ENCODE results near the gene WAS.

WAS gene

DNA sequence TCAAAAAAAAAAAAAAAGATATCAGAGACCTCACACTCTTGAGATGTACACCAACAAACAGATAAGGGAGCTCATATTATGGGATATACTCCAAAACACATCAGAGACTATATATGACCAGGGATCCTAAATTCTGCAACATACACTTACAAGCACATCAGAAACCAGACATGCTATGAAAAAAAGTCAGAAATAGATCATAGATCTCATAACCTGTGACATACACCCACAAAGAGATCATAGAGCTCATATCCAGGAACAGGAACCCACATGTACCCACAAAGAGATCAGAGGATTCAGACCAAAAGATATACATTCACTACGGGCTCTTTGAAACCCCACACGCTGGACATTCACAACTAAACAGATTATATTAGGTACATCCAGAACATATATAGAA is 43.0 kb downstream of the WAS start:
- H2AK5ac ChIP-seq (ENCODE audit: low read length), result no peak overlapping the region
- H3K56ac ChIP-seq (ENCODE audit: low read length), result no peak overlapping the region
- H4K5ac ChIP-seq (ENCODE audit: low read length), result no peak overlapping the region
- no peak overlapping the region for H3K18ac ChIP-seq (ENCODE audit: low read length)
- H3K9ac ChIP-seq (ENCODE audit: low read length), result no peak overlapping the region
- H3K4me2 ChIP-seq (ENCODE audit: low read length), result no peak overlapping the region
- no peak overlapping the region for H3K27ac ChIP-seq (ENCODE audit: low read depth, low read length)
- DNase-seq, result no peak
- no peaks in the 10 kb centered on the region for H3K36me3 ChIP-seq (ENCODE audit: control insufficient read depth, insufficient read depth, low read length)
- no CpG with 5 or more reads among the region's 2 CpGs for WGBS (ENCODE audit: extremely low coverage, insufficient coverage, low lambda C conversion rate)
- H3K23ac ChIP-seq (ENCODE audit: low read length), result no peak overlapping the region
- H2BK15ac ChIP-seq (replicated peaks; ENCODE audit: low read depth), result no peak overlapping the region
- H2BK120ac ChIP-seq (ENCODE audit: low read depth, low read length), result no peak overlapping the region
- no peaks in the 10 kb centered on the region for H3K79me2 ChIP-seq (ENCODE audit: control insufficient read depth, insufficient read depth, low read length)
- H3K4me3 ChIP-seq (ENCODE audit: low read length), result no peak overlapping the region
- H3K79me1 ChIP-seq (ENCODE audit: low read length), result no peaks in the 10 kb centered on the region
- H2BK5ac ChIP-seq (ENCODE audit: low read length), result no peak overlapping the region
- H3K27me3 ChIP-seq (ENCODE audit: insufficient read depth, low read length, poor library complexity), result no peaks in the 10 kb centered on the region
- no peaks in the 10 kb centered on the region for H3K4me1 ChIP-seq (ENCODE audit: control insufficient read depth, low read depth, low read length)
- H4K8ac ChIP-seq (ENCODE audit: low read depth, low read length), result no peak overlapping the region
- H3K4ac ChIP-seq (ENCODE audit: low read depth, low read length), result no peak overlapping the region

DNA sequence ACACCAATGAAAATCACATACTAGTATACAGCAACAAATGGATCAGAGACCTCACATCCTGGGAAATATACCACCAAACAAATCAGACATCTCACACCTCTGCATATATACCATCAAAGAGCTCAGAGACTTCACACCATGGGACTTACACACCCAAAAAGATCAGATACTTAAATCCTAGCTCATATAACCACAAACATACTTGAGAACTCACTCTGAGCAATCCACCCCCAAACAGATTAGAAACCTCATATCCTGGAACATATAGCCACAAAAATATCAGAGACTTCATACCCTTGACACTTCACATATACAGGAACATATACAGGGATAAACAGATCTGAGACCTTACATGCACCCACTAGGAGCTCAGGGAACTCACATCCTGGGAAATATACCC is 45.1 kb downstream of the WAS start:
- Histone ChIP-seq H3K9ac (ENCODE audit: low read length) (no peak overlapping the region), H3K27me3 (ENCODE audit: insufficient read depth, low read length, poor library complexity) (no peaks in the 10 kb centered on the region), H2BK5ac (ENCODE audit: low read length) (no peak overlapping the region), H3K23ac (ENCODE audit: low read length) (no peak overlapping the region), H3K4me3 (ENCODE audit: low read length) (no peak overlapping the region), H3K27ac (ENCODE audit: low read depth, low read length) (no peak overlapping the region), H4K5ac (ENCODE audit: low read length) (no peak overlapping the region), H2BK15ac (replicated peaks; ENCODE audit: low read depth) (no peak overlapping the region), H2BK120ac (ENCODE audit: low read depth, low read length) (no peak overlapping the region), H3K18ac (ENCODE audit: low read length) (no peak overlapping the region), H4K8ac (ENCODE audit: low read depth, low read length) (no peak overlapping the region), H3K4me2 (ENCODE audit: low read length) (no peak overlapping the region), H2AK5ac (ENCODE audit: low read length) (no peak overlapping the region), H3K4ac (ENCODE audit: low read depth, low read length) (no peak overlapping the region), H3K4me1 (ENCODE audit: control insufficient read depth, low read depth, low read length) (no peaks in the 10 kb centered on the region), H3K79me2 (ENCODE audit: control insufficient read depth, insufficient read depth, low read length) (no peaks in the 10 kb centered on the region), H3K79me1 (ENCODE audit: low read length) (no peaks in the 10 kb centered on the region), H3K56ac (ENCODE audit: low read length) (no peak overlapping the region), H3K36me3 (ENCODE audit: control insufficient read depth, insufficient read depth, low read length) (no peaks in the 10 kb centered on the region)
- no peak for DNase-seq

DNA sequence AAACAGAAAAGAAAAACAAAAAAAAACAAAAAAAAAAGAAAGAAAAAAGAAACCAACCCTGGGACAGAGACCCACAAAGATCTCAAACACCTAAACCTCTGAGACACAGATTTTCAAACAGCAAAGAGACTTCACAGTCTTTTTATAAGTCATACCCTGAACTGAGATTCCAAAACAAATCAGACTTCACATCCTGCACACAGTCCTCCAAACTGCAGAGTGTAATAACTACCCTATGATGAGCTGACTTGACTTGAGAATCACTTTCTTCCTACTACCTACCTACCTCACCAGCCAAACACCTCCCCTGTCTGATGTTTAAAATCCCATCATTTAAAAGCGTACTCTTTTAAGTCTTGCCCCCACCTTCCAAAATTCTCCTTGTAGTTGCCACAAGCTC is 52.7 kb downstream of the WAS start:
- Histone ChIP-seq H3K18ac (ENCODE audit: low read length) (no peak overlapping the region), H2BK5ac (ENCODE audit: low read length) (no peak overlapping the region), H3K9ac (ENCODE audit: low read length) (no peak overlapping the region), H3K4ac (ENCODE audit: low read depth, low read length) (no peak overlapping the region), H3K36me3 (ENCODE audit: control insufficient read depth, insufficient read depth, low read length) (no peaks in the 10 kb centered on the region), H2BK120ac (ENCODE audit: low read depth, low read length) (no peak overlapping the region), H3K4me1 (ENCODE audit: control insufficient read depth, low read depth, low read length) (no peaks in the 10 kb centered on the region), H3K56ac (ENCODE audit: low read length) (no peak overlapping the region), H3K4me2 (ENCODE audit: low read length) (no peak overlapping the region), H3K27ac (ENCODE audit: low read depth, low read length) (no peak overlapping the region), H2AK5ac (ENCODE audit: low read length) (no peak overlapping the region), H2BK15ac (replicated peaks; ENCODE audit: low read depth) (no peak overlapping the region), H3K23ac (ENCODE audit: low read length) (no peak overlapping the region), H4K8ac (ENCODE audit: low read depth, low read length) (no peak overlapping the region), H3K27me3 (ENCODE audit: insufficient read depth, low read length, poor library complexity) (no peaks in the 10 kb centered on the region), H3K4me3 (ENCODE audit: low read length) (no peak overlapping the region), H3K79me2 (ENCODE audit: control insufficient read depth, insufficient read depth, low read length) (no peaks in the 10 kb centered on the region), H3K79me1 (ENCODE audit: low read length) (no peaks in the 10 kb centered on the region), H4K5ac (ENCODE audit: low read length) (no peak overlapping the region)
- WGBS (ENCODE audit: extremely low coverage, insufficient coverage, low lambda C conversion rate), result no CpG with 5 or more reads among the region's 1 CpG
- DNase-seq, result no peak

DNA sequence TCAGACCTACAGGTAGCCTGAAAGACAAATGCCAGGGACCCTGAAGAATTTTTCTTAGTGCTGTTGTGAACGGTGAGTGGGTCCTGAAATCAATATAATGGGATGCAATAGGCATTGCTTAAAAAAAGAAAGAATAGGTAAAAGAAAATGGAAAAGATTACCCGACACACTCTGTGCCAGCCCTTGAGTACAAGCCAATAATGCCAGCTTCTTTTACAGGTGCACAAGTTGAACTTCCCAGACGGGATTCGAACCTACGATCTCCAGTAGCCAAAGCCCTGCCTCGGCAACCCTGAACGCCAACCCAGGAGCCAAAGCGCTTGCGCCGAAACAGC is 53.2 kb downstream of the WAS start:
- Histone ChIP-seq H3K79me2 (ENCODE audit: control insufficient read depth, insufficient read depth, low read length) (no peaks in the 10 kb centered on the region), H2BK120ac (ENCODE audit: low read depth, low read length) (no peak overlapping the region), H3K4ac (ENCODE audit: low read depth, low read length) (no peak overlapping the region), H2BK15ac (replicated peaks; ENCODE audit: low read depth) (no peak overlapping the region), H3K9ac (ENCODE audit: low read length) (no peak overlapping the region), H3K79me1 (ENCODE audit: low read length) (no peaks in the 10 kb centered on the region), H3K27ac (ENCODE audit: low read depth, low read length) (no peak overlapping the region), H3K18ac (ENCODE audit: low read length) (no peak overlapping the region), H3K4me2 (ENCODE audit: low read length) (no peak overlapping the region), H3K27me3 (ENCODE audit: insufficient read depth, low read length, poor library complexity) (no peaks in the 10 kb centered on the region), H3K23ac (ENCODE audit: low read length) (no peak overlapping the region), H4K5ac (ENCODE audit: low read length) (no peak overlapping the region), H3K4me3 (ENCODE audit: low read length) (no peak overlapping the region), H2AK5ac (ENCODE audit: low read length) (no peak overlapping the region), H3K36me3 (ENCODE audit: control insufficient read depth, insufficient read depth, low read length) (no peaks in the 10 kb centered on the region), H3K4me1 (ENCODE audit: control insufficient read depth, low read depth, low read length) (no peaks in the 10 kb centered on the region), H2BK5ac (ENCODE audit: low read length) (no peak overlapping the region), H4K8ac (ENCODE audit: low read depth, low read length) (no peak overlapping the region), H3K56ac (ENCODE audit: low read length) (no peak overlapping the region)
- DNase-seq, result no peak
- no CpG with 5 or more reads among the region's 10 CpGs for WGBS (ENCODE audit: extremely low coverage, insufficient coverage, low lambda C conversion rate)

DNA sequence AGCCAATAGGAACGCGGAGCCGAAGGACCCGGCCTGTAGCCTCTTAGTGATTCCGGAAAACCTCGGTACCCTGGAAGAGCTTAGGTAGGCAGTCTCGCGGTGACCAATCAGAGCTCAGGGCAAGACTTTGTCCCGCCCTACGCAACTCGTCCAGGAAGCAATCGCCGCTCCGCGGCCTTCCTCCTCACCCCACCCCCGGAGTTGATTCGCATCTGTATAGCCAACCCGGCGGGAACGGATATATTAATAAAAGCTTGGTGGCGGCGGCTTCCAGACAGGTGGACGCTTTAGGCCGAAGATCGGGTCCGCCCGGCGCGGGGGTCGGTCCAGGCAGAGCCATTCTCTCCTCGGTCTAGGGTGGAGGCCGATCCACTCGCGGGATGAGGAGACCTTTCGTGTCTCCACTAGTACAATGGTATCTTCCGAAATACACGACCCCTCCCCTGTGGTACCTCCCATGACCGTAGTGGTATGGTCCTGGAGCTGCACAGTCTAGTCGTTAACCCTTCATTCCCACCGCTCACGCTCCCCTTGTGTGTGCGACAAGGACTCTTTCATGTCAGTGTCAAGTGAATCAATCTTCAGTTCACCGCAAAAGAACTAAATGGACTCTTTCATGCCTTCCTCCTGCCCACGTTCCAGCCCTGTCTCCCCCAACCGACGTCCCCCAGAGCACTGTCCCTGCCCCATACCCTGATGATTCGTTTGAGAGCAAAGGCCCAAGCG is 53.8 kb downstream of the WAS start:
- H3K27me3 ChIP-seq (ENCODE audit: insufficient read depth, low read length, poor library complexity), result no peaks in the 10 kb centered on the region
- H4K5ac ChIP-seq (ENCODE audit: low read length), result no peak overlapping the region
- no peaks in the 10 kb centered on the region for H3K79me2 ChIP-seq (ENCODE audit: control insufficient read depth, insufficient read depth, low read length)
- no peak overlapping the region for H2BK5ac ChIP-seq (ENCODE audit: low read length)
- H3K9ac ChIP-seq (ENCODE audit: low read length), result peak overlapping the region; percentile 81
- WGBS (ENCODE audit: extremely low coverage, insufficient coverage, low lambda C conversion rate), result no CpG with 5 or more reads among the region's 48 CpGs
- H3K4ac ChIP-seq (ENCODE audit: low read depth, low read length), result no peak overlapping the region
- H2BK120ac ChIP-seq (ENCODE audit: low read depth, low read length), result no peak overlapping the region
- H3K18ac ChIP-seq (ENCODE audit: low read length), result peak overlapping the region; percentile 78
- H4K8ac ChIP-seq (ENCODE audit: low read depth, low read length), result peak overlapping the region; percentile 99
- H3K23ac ChIP-seq (ENCODE audit: low read length), result no peak overlapping the region
- H2BK15ac ChIP-seq (replicated peaks; ENCODE audit: low read depth), result no peak overlapping the region
- H3K4me2 ChIP-seq (ENCODE audit: low read length), result peak overlapping the region; percentile 70
- H3K79me1 ChIP-seq (ENCODE audit: low read length), result no peaks in the 10 kb centered on the region
- DNase-seq, result peak; percentile 99
- peak overlapping the region; percentile 25 for H3K4me3 ChIP-seq (ENCODE audit: low read length)
- no peaks in the 10 kb centered on the region for H3K36me3 ChIP-seq (ENCODE audit: control insufficient read depth, insufficient read depth, low read length)
- H3K27ac ChIP-seq (ENCODE audit: low read depth, low read length), result peak overlapping the region; percentile 37
- no peak overlapping the region for H2AK5ac ChIP-seq (ENCODE audit: low read length)
- no peaks in the 10 kb centered on the region for H3K4me1 ChIP-seq (ENCODE audit: control insufficient read depth, low read depth, low read length)
- H3K56ac ChIP-seq (ENCODE audit: low read length), result peak overlapping the region; percentile 92

DNA sequence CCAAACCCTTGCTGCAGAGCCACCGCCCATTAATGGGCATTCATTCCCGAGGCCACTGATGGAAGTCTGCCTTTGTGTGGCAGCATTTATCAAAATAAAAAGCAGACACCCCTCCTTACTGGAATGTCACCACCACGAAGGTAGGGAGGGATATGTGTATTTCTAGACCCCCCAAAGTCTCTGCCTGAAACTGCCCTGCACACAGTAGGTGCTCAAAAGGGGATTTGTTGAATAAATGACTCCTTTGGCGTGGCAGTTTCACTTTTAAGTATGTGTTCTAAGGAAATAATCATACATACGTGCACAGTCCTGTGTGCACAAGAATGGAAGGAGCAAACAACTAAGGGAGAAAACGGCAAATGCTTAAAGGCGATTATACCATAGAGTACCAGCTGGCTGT is 54.3 kb downstream of the WAS start:
- no CpG with 5 or more reads among the region's 7 CpGs for WGBS (ENCODE audit: extremely low coverage, insufficient coverage, low lambda C conversion rate)
- Histone ChIP-seq H3K4me3 (ENCODE audit: low read length) (no peak overlapping the region), H3K79me1 (ENCODE audit: low read length) (no peaks in the 10 kb centered on the region), H3K27ac (ENCODE audit: low read depth, low read length) (no peak overlapping the region), H2AK5ac (ENCODE audit: low read length) (no peak overlapping the region), H3K56ac (ENCODE audit: low read length) (peak overlapping the region; percentile 92), H3K79me2 (ENCODE audit: control insufficient read depth, insufficient read depth, low read length) (no peaks in the 10 kb centered on the region), H4K8ac (ENCODE audit: low read depth, low read length) (no peak overlapping the region), H2BK120ac (ENCODE audit: low read depth, low read length) (no peak overlapping the region), H3K23ac (ENCODE audit: low read length) (no peak overlapping the region), H2BK15ac (replicated peaks; ENCODE audit: low read depth) (no peak overlapping the region), H3K4ac (ENCODE audit: low read depth, low read length) (no peak overlapping the region), H3K4me1 (ENCODE audit: control insufficient read depth, low read depth, low read length) (no peaks in the 10 kb centered on the region), H3K36me3 (ENCODE audit: control insufficient read depth, insufficient read depth, low read length) (no peaks in the 10 kb centered on the region), H2BK5ac (ENCODE audit: low read length) (no peak overlapping the region), H3K4me2 (ENCODE audit: low read length) (peak overlapping the region; percentile 70), H3K9ac (ENCODE audit: low read length) (peak overlapping the region; percentile 81), H4K5ac (ENCODE audit: low read length) (peak overlapping the region; percentile 33), H3K27me3 (ENCODE audit: insufficient read depth, low read length, poor library complexity) (no peaks in the 10 kb centered on the region), H3K18ac (ENCODE audit: low read length) (no peak overlapping the region)
- no peak for DNase-seq

Measured in mesendoderm (in vitro differentiated cells).